Karpas-422 (cell line): ENCODE data around the gene SLC46A2. TPM values are rescaled to one million over a fixed set of nuclear protein-coding genes. Genes with fewer than 3 reads are reported as not detected.
A peak's percentile ranks its signal among the peaks of the same experiment; 100 is the strongest.

Experiments
- DNase-seq: peaks from one replicate; pipeline ENCODE4 v3.0.0-alpha.2; 2015
- H2AFZ ChIP-seq: fragments of 200-600 bp; sonication (generic); 2 replicates; pipeline ENCODE4 v1.6.1; 2014; ENCODE audit warnings: antibody characterized with exemption, low read length, mixed read lengths
- H3K27ac ChIP-seq: fragments of 200-600 bp; sonication (generic); 2 replicates; pipeline ENCODE4 v1.5.1; 2014; ENCODE audit warnings: mild to moderate bottlenecking, low read length, moderate library complexity
- H3K27me3 ChIP-seq: fragments of 200-600 bp; sonication (generic); 2 replicates; pipeline ENCODE4 v1.6.1; 2014; ENCODE audit warnings: low read length, mixed read lengths
- H3K36me3 ChIP-seq: fragments of 200-600 bp; sonication (generic); 2 replicates; pipeline ENCODE4 v1.6.1; 2014; ENCODE audit warnings: low read length, mixed read lengths; ENCODE audit not compliant: insufficient read depth
- H3K4me1 ChIP-seq: fragments of 200-600 bp; sonication (generic); 2 replicates; pipeline ENCODE4 v1.6.1; 2014; ENCODE audit warnings: mild to moderate bottlenecking, low read length, mixed read lengths
- H3K4me2 ChIP-seq: fragments of 200-600 bp; sonication (generic); 2 replicates; pipeline ENCODE4 v1.6.1; 2014; ENCODE audit warnings: low read length, low read depth, mild to moderate bottlenecking; ENCODE audit not compliant: poor library complexity, severe bottlenecking
- H3K4me3 ChIP-seq: fragments of 200-600 bp; sonication (generic); 2 replicates; pipeline ENCODE4 v1.5.1; 2014; ENCODE audit warnings: mild to moderate bottlenecking, antibody characterized with exemption, low read length, mixed read lengths
- H3K79me2 ChIP-seq: fragments of 200-600 bp; sonication (generic); 2 replicates; pipeline ENCODE4 v1.6.1; 2014; ENCODE audit warnings: mild to moderate bottlenecking, low read length, mixed read lengths
- H3K9ac ChIP-seq: fragments of 200-600 bp; sonication (generic); 2 replicates; pipeline ENCODE4 v1.6.0; 2014; ENCODE audit warnings: low read length
- H3K9me2 ChIP-seq: fragments of 200-600 bp; sonication (generic), shearing (Covaris generic); replicated peaks from 2 replicates; pipeline ENCODE4 v1.6.0; 2014; ENCODE audit warnings: mild to moderate bottlenecking, low read length, moderate library complexity; ENCODE audit not compliant: insufficient read depth
- H3K9me3 ChIP-seq: fragments of 300-700, 200-600 bp; sonication (generic); 2 replicates; pipeline ENCODE4 v1.6.1; 2014; ENCODE audit warnings: low read length, mixed read lengths
- H4K20me1 ChIP-seq: fragments of 200-600 bp; sonication (generic); 2 replicates; pipeline ENCODE4 v1.6.1; 2014; ENCODE audit warnings: mild to moderate bottlenecking, antibody characterized with exemption, low read length, low read depth; ENCODE audit not compliant: insufficient read depth
- total RNA-seq: library from RNA; depleted of rRNA; stranded (reverse); fragments of >200 nt; shearing (Covaris generic); gene quantifications from 2 replicates; pipeline ENCODE4 v1.2.3, GENCODE V29; 2014; ENCODE audit warnings: low replicate concordance

The SLC46A2 gene
- total RNA-seq, 1 experiment from 2014 or later = not detected

GRCh38 chr9:112894041-112894440 is 3.4 kb upstream of the SLC46A2 start:
- Histone ChIP-seq H3K9ac (no peak overlapping the region), H3K36me3 (no peaks in the 10 kb centered on the region)
- no peak for DNase-seq

DNA sequence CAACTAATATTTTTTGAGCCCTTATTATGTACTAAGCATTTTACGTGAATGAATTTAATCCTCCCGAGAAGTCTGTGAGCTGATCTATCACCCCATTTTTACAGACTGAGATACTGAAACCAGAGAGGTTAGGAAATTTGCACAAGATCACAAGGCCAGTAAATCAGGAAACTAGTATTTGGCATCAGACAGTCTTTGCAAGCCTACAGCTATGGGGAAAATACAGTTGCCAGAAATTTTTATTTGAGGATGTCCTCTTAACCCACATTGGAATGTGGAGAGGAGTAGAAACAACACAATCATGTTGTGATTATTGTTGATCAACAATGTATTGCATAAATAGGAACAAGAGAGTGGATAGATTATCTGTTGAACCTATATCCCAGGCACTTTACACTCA is 2.3 kb upstream of the SLC46A2 start:
- Histone ChIP-seq H3K9me2 (no peaks in the 10 kb centered on the region), H3K36me3 (no peaks in the 10 kb centered on the region), H3K79me2 (no peaks in the 10 kb centered on the region), H2AFZ (no peak overlapping the region), H3K4me3 (no peak overlapping the region), H3K27me3 (no peaks in the 10 kb centered on the region), H3K27ac (no peak overlapping the region), H3K4me1 (peaks cover 7% of the 10 kb centered on the region), H4K20me1 (no peaks in the 10 kb centered on the region), H3K9ac (no peak overlapping the region), H3K4me2 (no peak overlapping the region), H3K9me3 (no peaks in the 10 kb centered on the region)
- no peak for DNase-seq

More at GRCh38 chr9:112894041-112894440, 3.4 kb upstream of the SLC46A2 start:
- no peak overlapping the region for H2AFZ ChIP-seq
- peaks cover 7% of the 10 kb centered on the region for H3K4me1 ChIP-seq
- H3K79me2 ChIP-seq = no peaks in the 10 kb centered on the region
- H3K4me3 ChIP-seq = no peak overlapping the region
- H3K9me2 ChIP-seq = no peaks in the 10 kb centered on the region
- H3K27ac ChIP-seq = no peak overlapping the region
- no peak overlapping the region for H3K4me2 ChIP-seq
- H3K9me3 ChIP-seq = no peaks in the 10 kb centered on the region
- no peaks in the 10 kb centered on the region for H4K20me1 ChIP-seq
- H3K27me3 ChIP-seq = no peaks in the 10 kb centered on the region

DNA sequence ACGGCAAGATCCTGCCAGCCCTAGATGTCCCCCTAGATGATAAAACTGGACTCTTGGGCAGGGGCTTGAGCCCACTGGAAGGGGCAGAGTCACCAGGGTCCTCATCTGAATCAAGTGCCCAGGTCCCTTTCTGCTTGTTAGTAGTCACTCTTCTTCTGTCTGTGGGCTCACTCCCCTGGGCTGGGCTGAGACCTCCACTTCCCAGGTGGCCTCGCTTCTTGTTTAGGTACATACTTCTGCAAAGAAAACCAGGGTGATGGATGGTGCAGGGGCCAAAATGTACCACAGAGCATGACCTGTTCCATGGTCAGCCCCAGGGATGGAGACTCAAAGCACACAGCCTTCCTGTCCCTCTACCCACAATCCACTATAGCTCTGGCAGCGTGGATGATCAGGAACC is 845 bp upstream of the SLC46A2 start:
- H3K4me3 ChIP-seq = no peak overlapping the region
- H3K9ac ChIP-seq = no peak overlapping the region
- H3K4me1 ChIP-seq = peaks cover 16% of the 10 kb centered on the region
- no peaks in the 10 kb centered on the region for H3K9me3 ChIP-seq
- H3K27me3 ChIP-seq = no peaks in the 10 kb centered on the region
- H3K4me2 ChIP-seq = no peak overlapping the region
- no peak overlapping the region for H2AFZ ChIP-seq
- H3K79me2 ChIP-seq = no peaks in the 10 kb centered on the region
- no peaks in the 10 kb centered on the region for H3K36me3 ChIP-seq
- DNase-seq = no peak
- no peaks in the 10 kb centered on the region for H4K20me1 ChIP-seq
- H3K9me2 ChIP-seq = no peaks in the 10 kb centered on the region
- no peak overlapping the region for H3K27ac ChIP-seq

DNA sequence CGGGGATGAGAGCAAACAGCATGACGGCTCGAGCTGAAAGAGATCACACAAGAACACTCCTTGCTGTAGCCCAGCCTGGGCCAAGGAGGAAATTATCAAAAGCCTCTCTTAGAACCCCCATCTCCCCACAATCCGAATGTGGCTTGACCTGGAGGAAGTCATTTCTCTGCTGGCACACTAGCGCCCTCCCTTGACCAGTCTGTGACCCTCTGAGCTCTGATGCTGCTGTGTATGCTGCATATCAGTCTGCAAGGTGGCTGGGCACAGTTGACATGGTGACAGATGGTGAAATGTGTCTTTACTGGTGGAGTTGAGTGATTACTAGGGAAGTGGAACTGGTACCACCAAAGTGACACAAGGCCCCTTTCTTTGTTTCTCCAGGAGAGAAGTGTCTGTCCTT is 3.3 kb downstream of the SLC46A2 start:
- H3K27ac ChIP-seq = peak overlapping the region; percentile 46; the same call in 1 of the 2 replicates
- H2AFZ ChIP-seq = no peak overlapping the region
- H3K9ac ChIP-seq = 0 out of 2 replicates have a peak overlapping the region, but pooled peaks have one; percentile 22
- peak; percentile 92 for DNase-seq
- no peak overlapping the region for H3K4me3 ChIP-seq
- no peaks in the 10 kb centered on the region for H3K36me3 ChIP-seq
- H3K79me2 ChIP-seq = no peaks in the 10 kb centered on the region
- H4K20me1 ChIP-seq = no peaks in the 10 kb centered on the region
- H3K9me3 ChIP-seq = no peaks in the 10 kb centered on the region
- no peaks in the 10 kb centered on the region for H3K9me2 ChIP-seq
- peaks cover 20% of the 10 kb centered on the region for H3K4me1 ChIP-seq
- H3K27me3 ChIP-seq = no peaks in the 10 kb centered on the region
- H3K4me2 ChIP-seq = no peak overlapping the region

DNA sequence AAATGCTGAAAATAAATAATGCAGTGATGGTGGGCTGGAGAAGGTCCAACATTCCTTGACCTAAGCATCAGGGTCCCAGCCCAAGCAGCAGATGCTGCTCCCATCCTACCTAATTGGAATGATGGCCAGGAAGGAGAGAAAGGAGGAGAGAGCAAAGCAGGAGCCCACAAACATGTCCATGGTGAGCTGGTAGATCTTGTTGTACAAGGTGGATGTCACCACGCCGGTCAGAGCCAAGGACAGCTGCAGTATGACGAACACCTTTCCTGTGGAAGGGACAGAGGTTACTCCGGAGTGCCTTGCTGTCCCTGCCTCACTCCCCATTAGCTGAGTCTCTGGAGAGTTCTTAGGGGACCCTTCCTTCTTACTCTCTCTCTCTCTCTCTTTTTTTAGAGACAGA is 4.3 kb downstream of the SLC46A2 start:
- H3K4me2 ChIP-seq = no peak overlapping the region
- peaks cover 20% of the 10 kb centered on the region for H3K4me1 ChIP-seq
- H3K4me3 ChIP-seq = no peak overlapping the region
- no peak overlapping the region for H3K27ac ChIP-seq
- H3K9me3 ChIP-seq = no peaks in the 10 kb centered on the region
- H3K36me3 ChIP-seq = no peaks in the 10 kb centered on the region
- no peaks in the 10 kb centered on the region for H3K27me3 ChIP-seq
- no peak for DNase-seq
- H3K9me2 ChIP-seq = no peaks in the 10 kb centered on the region
- no peaks in the 10 kb centered on the region for H3K79me2 ChIP-seq
- H2AFZ ChIP-seq = no peak overlapping the region
- H3K9ac ChIP-seq = no peak overlapping the region
- no peaks in the 10 kb centered on the region for H4K20me1 ChIP-seq

DNA sequence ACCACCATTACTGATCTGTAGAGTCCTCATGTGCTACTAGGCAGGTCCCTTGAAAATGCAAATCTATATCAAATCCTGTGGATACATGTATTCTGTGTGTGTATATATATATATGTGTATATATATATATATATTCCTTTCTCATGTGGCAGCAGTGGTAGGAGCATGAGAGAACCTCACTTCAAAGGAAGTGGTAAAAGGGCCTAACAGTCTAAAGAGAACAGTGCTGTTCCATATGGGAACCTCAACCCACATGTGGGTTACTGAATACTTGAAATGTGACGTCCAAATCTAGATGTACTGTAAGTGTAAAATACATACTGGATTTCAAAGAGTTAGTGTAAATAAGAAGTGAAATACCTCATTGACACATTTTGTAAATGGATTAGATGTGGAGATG is 5.4 kb downstream of the SLC46A2 start:
- DNase-seq = no peak
- no peak overlapping the region for H2AFZ ChIP-seq
- H3K9ac ChIP-seq = no peak overlapping the region
- H3K27ac ChIP-seq = peak overlapping the region; percentile 31; the same call in 1 of the 2 replicates
- peaks cover 20% of the 10 kb centered on the region for H3K4me1 ChIP-seq
- H3K36me3 ChIP-seq = 0 out of 2 replicates have a peak, but pooled peaks cover 3% of the 10 kb centered on the region
- no peaks in the 10 kb centered on the region for H3K79me2 ChIP-seq
- H3K9me2 ChIP-seq = no peaks in the 10 kb centered on the region
- no peak overlapping the region for H3K4me3 ChIP-seq
- H3K9me3 ChIP-seq = no peaks in the 10 kb centered on the region
- no peaks in the 10 kb centered on the region for H3K27me3 ChIP-seq
- H4K20me1 ChIP-seq = no peaks in the 10 kb centered on the region
- H3K4me2 ChIP-seq = no peak overlapping the region

DNA sequence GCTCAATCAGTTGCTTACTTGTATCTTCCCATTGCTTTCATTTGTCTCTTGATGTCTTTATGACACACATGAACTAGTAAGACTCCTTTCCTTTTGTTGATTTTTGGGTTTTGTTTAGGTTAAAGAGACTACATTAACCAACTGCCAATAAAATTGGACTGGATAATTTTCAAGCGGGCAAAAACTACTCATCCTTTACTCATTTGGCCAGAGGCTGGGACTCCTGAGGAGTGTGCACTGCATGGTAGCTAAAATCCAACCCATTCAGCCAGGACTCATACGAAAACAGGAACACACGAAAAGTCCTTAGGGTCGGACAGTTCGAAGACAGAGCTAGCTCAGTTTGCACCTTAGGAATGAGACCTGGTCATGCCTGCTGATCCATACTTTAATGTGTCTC is 6.0 kb downstream of the SLC46A2 start:
- no peak for DNase-seq
- Histone ChIP-seq H3K4me1 (peaks cover 20% of the 10 kb centered on the region), H4K20me1 (no peaks in the 10 kb centered on the region), H2AFZ (no peak overlapping the region), H3K27ac (no peak overlapping the region), H3K4me2 (no peak overlapping the region), H3K79me2 (no peaks in the 10 kb centered on the region), H3K9me2 (no peaks in the 10 kb centered on the region), H3K9me3 (no peaks in the 10 kb centered on the region), H3K9ac (no peak overlapping the region), H3K4me3 (no peak overlapping the region), H3K27me3 (no peaks in the 10 kb centered on the region), H3K36me3 (0 out of 2 replicates have a peak, but pooled peaks cover 3% of the 10 kb centered on the region)

DNA sequence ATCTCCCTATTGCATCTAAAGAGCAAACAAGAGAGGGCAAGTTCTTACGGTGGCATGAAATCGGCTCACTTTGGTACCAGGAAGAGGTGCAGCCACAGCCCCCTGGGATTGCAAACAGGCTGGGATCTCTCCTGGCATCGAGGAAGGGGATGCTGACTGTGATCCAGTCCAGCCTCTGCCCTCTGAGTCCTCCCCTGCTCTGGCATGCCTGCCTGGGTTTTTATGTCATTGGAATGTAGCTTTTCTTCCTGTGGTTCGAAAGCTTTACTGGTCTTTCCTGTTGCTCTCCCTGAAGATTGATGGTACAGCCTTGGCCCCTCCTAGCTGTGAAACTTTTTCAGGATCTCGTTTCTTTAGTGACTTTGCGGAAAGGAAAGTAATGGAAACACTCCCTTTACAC is 6.6 kb downstream of the SLC46A2 start:
- Histone ChIP-seq H4K20me1 (no peaks in the 10 kb centered on the region), H3K27me3 (no peaks in the 10 kb centered on the region), H3K4me1 (peaks cover 20% of the 10 kb centered on the region), H3K9me3 (no peaks in the 10 kb centered on the region), H3K27ac (no peak overlapping the region), H3K9me2 (no peaks in the 10 kb centered on the region), H3K79me2 (no peaks in the 10 kb centered on the region), H3K4me2 (no peak overlapping the region), H3K36me3 (0 out of 2 replicates have a peak, but pooled peaks cover 3% of the 10 kb centered on the region), H2AFZ (no peak overlapping the region), H3K9ac (no peak overlapping the region), H3K4me3 (no peak overlapping the region)
- DNase-seq = no peak

GRCh38 chr9:112881331-112881730 is 9.3 kb downstream of the SLC46A2 start:
- H3K27ac ChIP-seq = no peak overlapping the region
- H3K36me3 ChIP-seq = 0 out of 2 replicates have a peak, but pooled peaks cover 3% of the 10 kb centered on the region
- H3K79me2 ChIP-seq = no peaks in the 10 kb centered on the region
- peaks cover 18% of the 10 kb centered on the region for H3K4me1 ChIP-seq
- no peak for DNase-seq
- H3K27me3 ChIP-seq = no peaks in the 10 kb centered on the region
- no peak overlapping the region for H3K4me2 ChIP-seq
- H2AFZ ChIP-seq = no peak overlapping the region
- H3K9me2 ChIP-seq = no peaks in the 10 kb centered on the region
- no peaks in the 10 kb centered on the region for H4K20me1 ChIP-seq
- no peak overlapping the region for H3K9ac ChIP-seq
- H3K9me3 ChIP-seq = no peaks in the 10 kb centered on the region
- no peak overlapping the region for H3K4me3 ChIP-seq
